ENCODE data around the gene LRCH2. TPM values are rescaled to one million over a fixed set of nuclear protein-coding genes. Genes with fewer than 3 reads are reported as not detected.

Gene LRCH2
- total and polyA plus RNA-seq, 2 of the 13 experiments (the other 11 are each of a cell fraction or from before 2014, with no cell fraction given) = not detected

DNA sequence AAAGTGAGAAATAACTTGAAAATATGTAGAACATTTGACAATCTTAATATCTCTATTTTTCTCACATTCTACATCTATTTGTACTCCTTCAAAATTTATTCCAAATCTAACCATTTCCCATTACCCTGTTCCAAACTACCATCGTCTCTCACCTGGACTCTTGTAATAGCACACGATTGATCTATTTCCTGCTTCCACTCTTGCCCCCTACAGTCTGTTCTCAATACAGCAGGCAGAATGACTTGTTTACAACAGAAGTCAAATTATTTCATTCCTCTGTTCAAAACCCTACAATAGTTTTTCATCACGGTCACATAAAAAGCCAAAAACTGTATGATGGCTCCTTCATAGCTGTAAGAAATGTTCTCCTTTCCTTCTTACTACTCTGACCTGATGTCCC lies 34.5 kb upstream of the LRCH2 start:
- no peaks in the 10 kb centered on the region for H3K36me3 ChIP-seq (replicated peaks in 1 of 2; ENCODE audit: control insufficient read depth in 1 of 2, insufficient read depth in 2 of 2, low read length in 2 of 2)
- intact Hi-C loops (cut with micrococcal nuclease; ENCODE audit: unreplicated experiment) (no loop called here), in situ Hi-C loops (cut with HindIII; ENCODE audit: extremely low pct_ligation_motif_present, low pct_unique_long_range_greater_than_20kb) (no loop called here)
- WGBS (ENCODE audit: low lambda C conversion rate) = 0% methylated on average over 3 of the region's 3 CpGs
- H4K20me1 ChIP-seq (ENCODE audit: insufficient read depth, low read length) = no peaks in the 10 kb centered on the region
- H3K27me3 ChIP-seq (ENCODE audit: control insufficient read depth in 1 of 2, insufficient read depth in 2 of 2, low read length in 2 of 2) = no peaks in the 10 kb centered on the region
- DNase-seq (ENCODE audit: low spot score) (no peak), ATAC-seq (peak; percentile 52; the same call in 1 of the 3 replicates), FAIRE-seq (no peak)
- no peaks in the 10 kb centered on the region for H3K4me1 ChIP-seq (ENCODE audit: insufficient read depth, low read length)
- no peak overlapping the region for H3K9ac ChIP-seq (ENCODE audit: insufficient read depth, low read depth, low read length)
- no peak overlapping the region for H2AFZ ChIP-seq (ENCODE audit: low read length)
- BruUV-seq (replicated peaks) = no TSS peak
- CTCF ChIA-PET (ENCODE audit: low intra/inter-chr PET ratio, low total read pairs) = no interaction called here
- H3K4me3 ChIP-seq (replicated peaks in 1 of 3; ENCODE audit: insufficient read depth in 1 of 3, low read depth in 2 of 3, low read length in 3 of 3) = no peak overlapping the region
- TF ChIP-seq, protein P1, sequence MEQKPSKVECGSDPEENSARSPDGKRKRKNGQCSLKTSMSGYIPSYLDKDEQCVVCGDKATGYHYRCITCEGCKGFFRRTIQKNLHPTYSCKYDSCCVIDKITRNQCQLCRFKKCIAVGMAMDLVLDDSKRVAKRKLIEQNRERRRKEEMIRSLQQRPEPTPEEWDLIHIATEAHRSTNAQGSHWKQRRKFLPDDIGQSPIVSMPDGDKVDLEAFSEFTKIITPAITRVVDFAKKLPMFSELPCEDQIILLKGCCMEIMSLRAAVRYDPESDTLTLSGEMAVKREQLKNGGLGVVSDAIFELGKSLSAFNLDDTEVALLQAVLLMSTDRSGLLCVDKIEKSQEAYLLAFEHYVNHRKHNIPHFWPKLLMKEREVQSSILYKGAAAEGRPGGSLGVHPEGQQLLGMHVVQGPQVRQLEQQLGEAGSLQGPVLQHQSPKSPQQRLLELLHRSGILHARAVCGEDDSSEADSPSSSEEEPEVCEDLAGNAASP (CRISPR knock-in tag; IDR thresholded peaks at IDR 0.05; ENCODE audit: borderline replicate concordance) = no peak
- TF ChIP-seq, protein P2, sequence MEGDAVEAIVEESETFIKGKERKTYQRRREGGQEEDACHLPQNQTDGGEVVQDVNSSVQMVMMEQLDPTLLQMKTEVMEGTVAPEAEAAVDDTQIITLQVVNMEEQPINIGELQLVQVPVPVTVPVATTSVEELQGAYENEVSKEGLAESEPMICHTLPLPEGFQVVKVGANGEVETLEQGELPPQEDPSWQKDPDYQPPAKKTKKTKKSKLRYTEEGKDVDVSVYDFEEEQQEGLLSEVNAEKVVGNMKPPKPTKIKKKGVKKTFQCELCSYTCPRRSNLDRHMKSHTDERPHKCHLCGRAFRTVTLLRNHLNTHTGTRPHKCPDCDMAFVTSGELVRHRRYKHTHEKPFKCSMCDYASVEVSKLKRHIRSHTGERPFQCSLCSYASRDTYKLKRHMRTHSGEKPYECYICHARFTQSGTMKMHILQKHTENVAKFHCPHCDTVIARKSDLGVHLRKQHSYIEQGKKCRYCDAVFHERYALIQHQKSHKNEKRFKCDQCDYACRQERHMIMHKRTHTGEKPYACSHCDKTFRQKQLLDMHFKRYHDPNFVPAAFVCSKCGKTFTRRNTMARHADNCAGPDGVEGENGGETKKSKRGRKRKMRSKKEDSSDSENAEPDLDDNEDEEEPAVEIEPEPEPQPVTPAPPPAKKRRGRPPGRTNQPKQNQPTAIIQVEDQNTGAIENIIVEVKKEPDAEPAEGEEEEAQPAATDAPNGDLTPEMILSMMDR (CRISPR knock-in tag; IDR thresholded peaks at IDR 0.05) = peak; percentile 30; the same call in 1 of the 2 replicates
- TF ChIP-seq ZNF678 (CRISPR knock-in tag; IDR thresholded peaks at IDR 0.05) = no peak
- no peak overlapping the region for H3K4me2 ChIP-seq (ENCODE audit: low read depth, low read length)
- no peak overlapping the region for H3K27ac ChIP-seq (ENCODE audit: extremely low read length, insufficient read depth, low read length)
- no peaks in the 10 kb centered on the region for H3K79me2 ChIP-seq (ENCODE audit: insufficient read depth, low read length)
- POLR2A ChIA-PET = no interaction called here
- H3K9me3 ChIP-seq (ENCODE audit: low read length) = no peaks in the 10 kb centered on the region

DNA sequence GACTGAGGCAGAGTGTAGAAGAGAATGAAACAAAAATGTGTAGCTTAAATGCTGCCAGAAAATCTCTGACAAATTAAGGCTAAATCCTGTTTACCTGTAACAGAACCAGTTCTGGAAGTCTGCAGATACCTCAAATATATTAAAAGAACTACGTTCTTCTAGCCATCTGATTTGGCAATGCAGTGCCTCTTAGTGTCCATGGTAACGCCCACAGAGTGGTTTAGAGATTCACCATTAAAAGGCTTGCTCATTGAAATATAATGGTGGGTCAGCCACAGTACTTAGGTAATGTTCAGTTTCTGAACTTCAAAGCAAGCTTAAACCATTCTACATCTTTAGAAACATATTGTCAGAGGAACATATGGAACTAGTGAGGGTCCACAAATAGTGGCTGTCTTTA lies 32.4 kb upstream of the LRCH2 start:
- no TSS peak for BruUV-seq (replicated peaks)
- no CpG with 5 or more reads among the region's 2 CpGs for WGBS (ENCODE audit: low lambda C conversion rate)
- FAIRE-seq = no peak

More for the DNA sequence above, 32.4 kb upstream of the LRCH2 start:
- Histone ChIP-seq H3K4me3 (replicated peaks in 1 of 3; ENCODE audit: insufficient read depth in 1 of 3, low read depth in 2 of 3, low read length in 3 of 3) (no peak overlapping the region), H2AFZ (ENCODE audit: low read length) (no peak overlapping the region), H4K20me1 (ENCODE audit: insufficient read depth, low read length) (no peaks in the 10 kb centered on the region), H3K4me2 (ENCODE audit: low read depth, low read length) (no peak overlapping the region), H3K9ac (ENCODE audit: insufficient read depth, low read depth, low read length) (no peak overlapping the region), H3K27ac (ENCODE audit: extremely low read length, insufficient read depth, low read length) (no peak overlapping the region), H3K36me3 (replicated peaks in 1 of 2; ENCODE audit: control insufficient read depth in 1 of 2, insufficient read depth in 2 of 2, low read length in 2 of 2) (no peaks in the 10 kb centered on the region), H3K4me1 (ENCODE audit: insufficient read depth, low read length) (no peaks in the 10 kb centered on the region), H3K79me2 (ENCODE audit: insufficient read depth, low read length) (no peaks in the 10 kb centered on the region), H3K9me3 (ENCODE audit: low read length) (no peaks in the 10 kb centered on the region), H3K27me3 (ENCODE audit: control insufficient read depth in 1 of 2, insufficient read depth in 2 of 2, low read length in 2 of 2) (no peaks in the 10 kb centered on the region)
- in situ Hi-C loops (cut with HindIII; ENCODE audit: extremely low pct_ligation_motif_present, low pct_unique_long_range_greater_than_20kb) = no loop called here
- no peak for ATAC-seq
- intact Hi-C loops (cut with micrococcal nuclease; ENCODE audit: unreplicated experiment) = no loop called here
- DNase-seq (ENCODE audit: low spot score) = no peak
- TF ChIP-seq MED8 (CRISPR knock-in tag; IDR thresholded peaks at IDR 0.05; ENCODE audit: insufficient replicate concordance) (no peak), ZNF10 (CRISPR knock-in tag; IDR thresholded peaks at IDR 0.05; ENCODE audit: borderline replicate concordance, low read depth) (no peak), MEF2D (CRISPR knock-in tag; IDR thresholded peaks at IDR 0.05) (no peak), ZNF232 (CRISPR knock-in tag; IDR thresholded peaks at IDR 0.05; ENCODE audit: borderline replicate concordance) (no peak)
- ChIA-PET CTCF (ENCODE audit: low intra/inter-chr PET ratio, low total read pairs) (no interaction called here), POLR2A (no interaction called here)

All from HepG2 (cell line).